Measurements from ENCODE around the gene C3orf18.
A peak's percentile ranks its signal among the peaks of the same experiment; 100 is the strongest.

Gene C3orf18

DNA sequence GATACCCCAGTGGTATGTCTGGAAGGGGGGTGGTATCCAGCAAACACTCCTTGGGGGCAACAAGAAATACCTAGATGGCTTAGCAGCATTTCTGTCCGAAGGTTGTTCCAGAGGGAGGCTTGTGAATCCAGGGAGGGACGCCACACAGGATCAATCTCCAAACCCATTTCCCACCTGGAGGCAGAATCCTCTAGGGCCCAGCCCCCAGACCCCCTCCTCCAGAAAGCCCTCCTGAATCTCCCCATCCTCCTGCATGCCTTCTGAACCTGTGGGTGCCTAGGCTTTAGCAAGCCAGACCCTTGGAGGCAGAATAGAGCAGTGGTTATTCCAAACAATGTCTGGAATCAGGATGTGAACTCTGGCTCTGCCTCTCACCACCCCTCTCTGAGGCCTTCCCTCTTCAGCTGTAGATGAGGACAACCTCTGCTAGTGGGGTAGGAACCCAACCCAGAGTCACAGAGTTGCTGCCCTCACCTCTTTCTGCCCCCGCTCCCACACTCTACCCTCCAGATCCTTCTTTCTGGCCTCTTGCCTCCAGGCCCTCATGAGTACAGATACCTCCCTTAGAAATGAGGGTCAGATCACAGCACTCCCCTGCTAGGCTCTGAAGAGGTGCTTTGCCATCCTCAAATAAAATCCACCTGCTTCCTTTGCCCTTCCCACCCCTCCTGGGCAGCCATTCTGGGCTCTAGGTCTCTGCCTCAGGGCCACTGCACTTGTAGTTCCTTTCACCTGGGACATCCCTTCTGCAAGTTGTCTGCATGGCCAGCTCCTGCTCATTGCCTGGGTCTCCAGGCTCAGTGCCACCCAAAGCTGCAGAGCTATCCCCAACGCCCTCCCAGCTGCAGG, 35.9 kb upstream of the C3orf18 start:
- no peak for DNase-seq

DNA sequence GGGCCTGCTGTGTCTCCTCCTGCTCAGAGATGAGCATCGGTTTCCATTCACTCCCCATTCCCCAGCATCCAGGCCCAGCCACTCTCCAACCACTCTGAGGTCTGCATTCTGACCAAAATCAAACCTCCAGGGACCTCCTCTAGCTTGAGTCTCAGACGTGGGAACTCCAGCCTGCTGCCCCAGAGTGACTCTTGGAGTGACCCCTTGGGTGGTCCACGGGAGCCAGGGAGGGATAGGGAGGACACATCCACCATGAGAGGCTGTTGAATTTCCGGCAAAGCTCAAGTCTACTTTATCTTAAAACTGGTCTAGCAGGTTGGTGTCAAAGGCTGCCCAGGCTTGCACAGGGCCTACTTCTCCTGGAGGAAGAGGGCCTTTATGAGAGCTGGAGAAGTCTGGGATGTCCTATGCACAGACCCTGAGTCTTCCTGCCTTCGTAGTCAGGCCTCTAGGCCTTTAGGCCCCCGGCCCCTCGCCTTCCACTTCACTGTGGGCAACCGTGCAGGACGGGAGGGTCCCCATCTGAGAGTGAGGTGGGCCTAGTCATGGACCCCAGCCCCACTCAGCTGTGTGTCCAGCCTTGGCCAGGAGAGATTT, 35.1 kb upstream of the C3orf18 start:
- no peak for DNase-seq

DNA sequence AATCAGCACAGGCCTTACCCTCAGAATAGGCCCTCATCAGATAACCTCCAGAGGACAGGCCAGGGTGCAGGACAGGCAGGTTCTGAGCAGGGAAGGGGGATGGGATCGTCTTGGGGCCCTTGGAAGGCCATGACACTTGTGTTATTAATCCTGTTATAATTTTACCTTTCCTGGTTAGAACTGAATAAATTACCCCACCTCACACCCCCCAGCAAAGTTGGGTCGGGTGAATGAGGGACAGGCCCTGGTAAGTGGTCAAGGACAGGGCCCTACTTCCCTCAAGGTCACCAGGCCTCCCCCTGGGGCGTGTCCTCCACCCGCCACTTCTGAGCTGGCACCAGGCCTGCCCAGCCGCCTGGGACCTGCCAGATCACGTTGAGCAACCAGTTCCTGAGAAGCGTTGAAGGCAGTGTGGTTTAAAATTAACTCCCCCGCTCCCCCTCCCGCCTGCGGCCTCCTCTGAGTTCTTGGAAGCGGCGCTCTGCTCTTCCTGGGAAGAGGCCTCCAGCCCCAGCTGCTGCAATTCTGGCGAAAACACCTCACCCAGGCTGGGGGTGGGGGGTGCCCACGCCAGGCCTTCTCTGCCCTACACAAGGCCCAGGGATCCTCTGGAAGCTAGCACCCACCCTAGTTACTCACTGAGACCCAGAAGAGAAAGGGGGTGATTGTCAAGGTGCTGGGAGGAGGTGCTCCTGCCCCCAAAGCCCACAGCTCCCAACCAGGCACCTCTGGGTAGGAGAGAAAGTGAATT, 33.5 kb upstream of the C3orf18 start:
- peak; percentile 93 for DNase-seq

DNA sequence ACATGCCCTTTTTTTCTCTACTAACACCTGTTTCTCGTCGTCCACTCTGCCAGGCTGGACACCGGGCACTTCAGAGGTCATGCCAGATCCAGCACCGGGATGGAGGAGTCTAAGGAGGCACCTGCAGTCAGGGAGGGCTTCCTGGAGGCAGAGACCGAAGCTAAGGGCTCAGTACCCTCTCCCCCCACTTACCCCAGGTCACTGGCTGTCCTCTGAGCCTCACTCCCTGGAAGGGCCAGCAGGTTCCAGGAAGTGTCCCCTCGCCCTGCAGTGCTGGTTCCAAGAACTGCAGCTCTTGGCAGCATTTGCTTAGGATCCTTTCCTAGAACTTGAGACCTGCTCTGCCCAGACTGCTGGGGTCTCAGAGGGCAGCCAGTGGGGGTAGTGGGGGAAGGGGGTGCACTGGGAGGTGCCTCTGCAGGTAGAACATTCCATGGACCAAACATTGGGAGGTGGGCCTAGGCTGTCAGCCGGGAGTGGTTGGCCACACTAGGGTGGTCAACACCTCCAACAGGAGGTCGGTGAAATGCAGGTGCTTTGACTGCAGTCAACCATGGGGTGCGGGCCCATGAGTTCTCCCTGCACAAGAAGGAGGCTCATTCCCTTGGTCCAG, 32.7 kb upstream of the C3orf18 start:
- DNase-seq: no peak

DNA sequence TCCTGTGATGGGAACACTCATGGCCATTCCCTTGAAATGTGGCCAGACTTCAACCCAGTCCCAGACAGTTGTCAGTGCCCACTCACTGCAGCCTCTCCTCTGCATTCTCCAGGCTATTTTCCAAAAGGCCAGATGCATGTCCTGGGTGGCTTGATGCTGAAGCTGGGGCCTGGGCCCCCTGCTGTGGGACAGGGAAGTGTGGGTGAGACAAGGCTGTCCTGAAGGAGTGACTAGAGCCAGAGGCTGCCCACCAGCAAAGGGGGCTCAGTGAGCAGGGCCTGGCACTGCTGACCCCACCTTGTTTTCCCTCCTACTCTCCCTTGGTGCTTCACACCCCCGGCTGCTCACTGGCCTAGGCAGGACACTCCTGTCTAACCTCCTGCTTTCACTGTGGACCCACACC, 32.2 kb upstream of the C3orf18 start:
- no peak for DNase-seq

DNA sequence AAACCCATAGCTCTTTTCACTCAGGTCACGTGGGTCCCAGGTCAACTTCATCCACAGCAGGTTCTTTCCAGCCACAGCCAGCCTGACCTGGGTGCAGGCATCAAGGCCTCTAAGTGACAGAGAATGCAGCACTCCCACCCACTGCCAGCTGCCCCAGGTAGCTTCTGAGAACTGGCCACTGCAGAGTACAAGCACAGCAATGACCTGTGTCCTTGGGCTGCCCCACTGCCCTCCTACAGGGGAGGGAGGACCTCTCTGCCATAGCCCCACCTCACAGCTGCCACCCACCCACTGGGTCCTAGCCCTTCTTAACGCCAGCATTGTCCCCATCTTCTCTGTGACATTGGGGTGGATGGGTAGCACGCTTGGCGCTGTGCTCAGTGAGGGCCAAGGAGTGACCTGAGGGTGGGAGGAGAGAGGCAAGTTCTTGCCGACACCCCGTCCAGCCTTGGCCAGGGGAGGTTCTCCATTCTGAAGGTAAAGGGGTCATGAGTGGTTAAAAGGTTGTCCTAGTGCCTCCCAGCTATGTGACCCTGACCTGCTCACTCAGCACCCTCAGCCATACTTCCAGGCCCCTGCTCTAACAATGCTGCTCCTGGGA, 31.7 kb upstream of the C3orf18 start:
- DNase-seq: no peak

DNA sequence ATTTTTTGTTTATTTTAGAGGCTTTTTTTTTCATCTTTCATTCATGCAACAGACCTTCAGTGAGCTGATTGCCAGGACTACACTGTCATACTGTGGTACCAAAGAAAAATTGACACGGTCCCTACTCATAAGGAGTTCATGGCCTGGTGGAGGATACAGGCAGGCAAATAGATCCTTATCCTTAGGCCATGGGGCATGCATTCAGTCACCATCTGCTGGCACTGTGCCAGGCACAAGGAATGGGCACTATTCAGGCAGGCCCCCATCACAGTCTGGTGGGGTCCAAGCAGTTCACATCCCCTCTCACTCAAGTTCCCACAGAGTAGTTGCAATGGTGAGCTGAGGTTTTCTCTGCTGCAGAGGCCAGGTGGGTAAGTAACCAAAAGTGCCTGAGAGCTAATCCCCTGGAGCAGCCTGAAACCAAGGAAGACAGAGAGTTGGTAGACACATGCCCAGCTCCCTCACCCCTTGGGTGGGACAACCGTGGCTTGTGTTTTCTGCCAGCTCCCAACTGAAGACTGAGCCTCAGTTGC, 26.8 kb upstream of the C3orf18 start:
- no peak for DNase-seq

DNA sequence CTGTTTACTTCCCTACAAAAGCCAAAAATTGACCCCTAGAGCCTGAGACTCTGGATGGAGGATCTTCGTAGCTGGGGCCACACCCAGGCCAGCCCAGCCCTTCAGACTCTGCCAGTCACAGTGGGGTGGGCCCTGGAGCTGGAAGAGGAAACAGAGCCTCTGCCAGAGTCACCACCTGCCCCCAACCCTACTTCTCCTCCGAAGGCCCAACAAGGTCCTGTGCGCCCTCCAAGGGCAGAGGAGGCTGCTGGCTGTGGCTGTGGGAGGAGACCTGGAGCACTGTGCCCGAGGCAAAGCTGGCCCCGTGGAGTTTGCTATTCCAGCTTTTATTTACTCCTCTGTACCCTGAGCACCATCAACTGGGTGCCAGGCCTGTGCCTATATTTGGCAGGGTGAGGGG, 25.0 kb upstream of the C3orf18 start:
- DNase-seq: peak; percentile 46

DNA sequence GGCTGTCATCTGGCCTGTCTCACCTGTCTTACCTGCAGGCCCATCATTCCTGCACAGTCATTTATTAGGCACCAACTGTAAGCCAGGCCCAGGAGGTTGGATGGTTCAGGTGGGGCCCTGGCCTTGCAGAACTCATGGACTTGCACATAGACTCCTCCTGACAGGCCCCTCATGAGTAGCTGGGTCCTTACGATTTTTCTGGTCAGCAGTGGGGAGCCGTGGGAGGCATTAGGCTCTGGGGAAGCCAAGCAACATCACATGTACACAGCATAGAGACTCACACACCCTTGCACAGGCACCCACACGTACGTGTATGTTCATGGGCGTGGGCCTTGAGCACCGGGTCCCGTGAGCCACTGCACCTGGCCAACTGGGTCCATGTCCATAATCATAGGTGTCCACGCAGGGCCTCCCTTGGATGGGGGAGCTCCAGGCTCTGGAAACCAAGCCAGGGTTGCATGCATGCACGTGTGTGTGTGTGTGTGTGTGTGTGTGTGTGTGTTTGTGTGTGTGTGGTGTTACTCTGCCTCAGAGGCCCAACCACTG, 23.7 kb upstream of the C3orf18 start:
- DNase-seq: no peak

DNA sequence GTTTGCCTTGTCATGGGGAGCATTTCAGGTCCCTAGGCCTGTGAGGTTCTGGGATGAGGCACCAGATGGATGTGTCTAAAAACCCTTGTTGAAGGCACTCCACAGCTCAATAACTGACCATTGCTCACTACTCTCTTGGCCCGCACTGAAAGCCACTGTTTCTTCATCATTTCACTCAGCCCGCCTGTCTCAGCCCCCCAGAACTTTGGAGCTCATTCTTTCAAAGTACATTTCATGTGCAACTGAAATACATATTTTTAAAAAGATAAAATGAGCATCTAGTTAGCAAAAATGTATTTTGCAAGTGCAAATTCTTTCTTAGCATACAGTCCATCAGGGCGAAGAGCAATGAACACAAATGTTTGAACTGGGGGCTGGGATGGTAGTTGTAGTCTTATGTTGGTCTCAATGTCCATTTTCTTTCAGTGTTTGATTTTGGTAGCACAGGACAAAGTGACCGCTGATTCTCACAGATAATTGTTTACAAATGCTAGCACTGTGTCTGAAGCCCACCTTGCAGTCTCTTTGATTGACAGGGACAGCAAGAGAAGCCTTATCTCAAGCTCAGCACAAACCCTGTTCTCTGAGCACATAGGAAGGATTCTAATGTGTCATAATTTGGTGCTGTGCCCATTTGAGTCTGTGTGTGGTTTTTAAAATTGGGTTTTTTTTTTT, 21.3 kb upstream of the C3orf18 start:
- DNase-seq: no peak

DNA sequence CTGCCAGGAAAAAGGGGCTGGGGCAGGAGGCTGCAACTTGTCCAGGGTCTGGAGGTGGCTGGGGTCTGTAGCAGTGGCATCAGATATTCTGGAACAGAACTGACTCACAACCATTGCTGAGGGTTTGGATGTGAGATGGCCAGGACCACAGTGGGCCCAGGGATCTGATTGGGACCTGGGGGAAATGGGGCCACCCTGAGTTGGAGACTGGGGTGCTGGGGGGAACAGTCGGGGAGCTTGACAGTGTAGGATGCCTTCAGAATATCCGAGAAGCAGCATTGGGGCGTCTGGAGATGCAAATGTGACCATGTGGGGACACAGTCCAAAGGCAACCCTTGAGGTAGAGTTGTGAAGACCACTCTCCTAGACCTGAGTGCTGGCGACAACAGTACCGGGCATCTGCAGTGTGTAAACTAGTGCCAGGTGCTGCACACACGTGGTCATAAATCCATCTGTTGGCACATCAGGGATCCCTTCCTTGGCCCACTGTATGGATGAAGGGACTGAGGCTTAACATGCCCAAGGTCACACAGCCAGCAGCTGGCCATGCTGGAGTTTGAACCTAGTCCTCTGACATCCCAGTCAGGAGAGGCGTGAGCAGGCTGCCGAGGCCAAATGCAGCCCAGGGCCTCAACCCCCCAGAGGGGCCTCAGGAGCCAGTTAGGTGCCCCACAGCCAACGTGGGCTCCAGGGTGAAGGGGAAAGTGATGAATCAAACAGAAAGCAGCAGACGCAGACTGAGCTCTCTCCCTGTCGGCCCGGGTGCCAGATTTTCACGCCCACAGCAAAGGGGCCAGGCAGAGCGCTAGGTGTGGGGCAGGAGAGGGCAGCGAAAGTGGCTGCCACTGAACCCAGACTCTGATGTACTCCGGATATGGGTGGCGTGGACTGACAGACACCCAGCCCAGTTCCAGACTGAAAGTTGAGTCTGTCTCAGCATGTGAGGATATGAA, 20.5 kb upstream of the C3orf18 start:
- DNase-seq: peak; percentile 70

DNA sequence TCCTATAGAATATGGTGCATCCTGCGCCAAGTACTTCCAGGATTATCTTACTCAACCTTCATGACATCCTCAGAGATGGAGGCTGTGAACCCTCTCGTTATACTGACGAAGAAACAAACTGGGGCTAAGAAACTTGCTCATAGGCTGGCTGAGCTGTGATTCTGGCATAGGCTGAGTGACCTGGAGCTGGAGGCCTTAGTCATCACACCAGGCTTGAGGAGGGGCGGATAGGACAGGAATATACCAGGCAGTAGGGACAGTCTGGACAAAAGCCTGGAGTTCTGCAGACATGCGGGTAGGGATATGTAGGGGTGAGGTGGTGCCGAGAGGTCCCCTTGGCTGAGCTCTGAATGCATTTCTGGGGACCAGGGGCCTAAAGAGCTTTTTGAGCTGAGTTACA, 19.8 kb upstream of the C3orf18 start:
- DNase-seq: no peak

DNA sequence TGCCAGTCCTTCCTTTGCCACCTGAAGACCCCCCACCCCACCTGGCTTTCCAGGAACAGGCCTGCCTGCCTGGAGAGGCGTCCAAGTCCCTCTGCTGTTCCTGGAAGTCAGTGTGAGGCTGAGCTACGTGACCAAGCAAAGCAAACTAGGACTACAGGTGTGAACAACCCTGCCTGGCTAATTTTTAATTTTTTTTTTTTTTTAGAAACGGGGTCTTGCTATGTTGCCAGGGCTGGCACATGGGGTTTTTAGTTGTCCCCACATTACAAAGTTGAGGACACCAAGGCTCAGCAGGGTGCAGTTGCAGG, 19.2 kb upstream of the C3orf18 start:
- no peak for DNase-seq

DNA sequence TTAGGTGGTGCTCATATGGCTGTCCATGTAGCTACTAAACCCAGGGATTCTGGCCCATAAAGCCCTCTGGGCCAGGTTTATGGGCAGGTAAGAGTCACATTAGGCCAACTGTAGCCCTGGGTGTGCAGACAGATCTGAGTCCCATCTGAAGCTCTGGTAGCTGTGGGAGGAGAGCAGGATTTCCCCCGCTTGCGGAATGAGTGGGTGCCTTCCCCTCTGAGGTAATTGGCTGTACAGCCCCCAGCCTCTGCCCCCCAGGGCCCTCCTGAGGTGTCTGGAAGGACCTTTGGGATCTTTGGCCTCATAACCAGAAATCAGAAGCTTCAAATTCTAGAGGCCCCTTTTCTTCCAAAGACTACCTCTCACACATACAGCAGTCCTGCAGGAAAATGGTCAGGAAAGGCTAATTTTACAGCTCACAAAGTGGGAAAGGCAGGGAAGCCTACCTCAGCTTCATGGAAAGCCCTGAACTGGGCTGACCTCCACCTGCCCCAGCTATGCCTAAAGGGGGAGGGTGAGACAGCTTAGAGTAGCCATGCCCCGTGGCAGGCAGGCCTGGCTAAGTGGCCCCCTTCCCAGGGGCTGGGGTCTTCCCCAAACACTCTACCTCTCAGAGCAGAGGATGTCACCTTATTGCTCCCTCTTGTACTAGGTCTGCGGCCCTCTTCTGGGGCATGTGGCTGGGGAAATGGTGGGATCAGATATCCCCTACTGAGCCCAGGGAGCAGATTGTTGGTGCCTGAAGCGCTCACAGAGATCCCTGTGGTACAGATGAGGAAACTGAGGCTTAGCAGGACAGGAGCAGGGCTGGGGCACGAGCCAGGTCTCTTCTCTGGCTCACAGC, 18.6 kb upstream of the C3orf18 start:
- DNase-seq: no peak

DNA sequence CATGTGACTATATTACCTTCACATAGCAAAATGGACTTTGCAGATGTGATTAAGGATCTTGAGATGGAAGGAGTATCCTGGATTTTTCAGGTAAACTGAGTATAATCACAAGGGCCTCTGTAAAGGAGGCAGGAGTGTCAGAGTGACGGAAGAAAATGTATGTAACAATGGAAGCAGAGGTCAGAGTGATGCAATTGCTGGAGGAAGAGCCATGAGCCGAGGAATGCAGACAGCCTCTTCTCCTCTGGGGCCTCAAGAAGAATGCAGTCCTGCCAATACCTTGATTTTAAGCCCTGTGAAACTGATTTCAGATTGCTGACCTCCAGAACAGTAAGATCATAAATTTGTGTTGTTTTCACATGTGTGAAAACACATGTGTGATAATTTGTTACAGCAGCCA, 16.8 kb upstream of the C3orf18 start:
- no peak for DNase-seq

DNA sequence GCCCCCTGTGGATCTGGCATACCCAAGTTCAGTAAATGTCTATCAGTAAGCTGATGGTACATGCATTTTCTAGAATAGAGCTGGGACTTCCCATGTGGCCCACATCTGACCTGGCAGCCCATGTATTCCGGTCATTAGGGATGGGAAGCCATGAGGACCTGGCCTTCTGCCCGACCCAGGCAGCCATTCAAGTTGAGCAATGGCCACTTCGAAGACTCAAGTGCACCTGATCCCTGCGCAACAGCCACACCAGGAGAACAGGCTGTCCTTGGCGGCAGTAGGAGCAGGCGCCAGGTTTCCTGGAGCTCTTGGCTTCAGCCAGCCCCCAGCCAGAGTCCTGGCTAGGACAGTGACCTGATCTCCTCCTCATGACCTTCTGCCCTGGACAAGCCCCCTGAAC, 16.4 kb upstream of the C3orf18 start:
- DNase-seq: no peak

DNA sequence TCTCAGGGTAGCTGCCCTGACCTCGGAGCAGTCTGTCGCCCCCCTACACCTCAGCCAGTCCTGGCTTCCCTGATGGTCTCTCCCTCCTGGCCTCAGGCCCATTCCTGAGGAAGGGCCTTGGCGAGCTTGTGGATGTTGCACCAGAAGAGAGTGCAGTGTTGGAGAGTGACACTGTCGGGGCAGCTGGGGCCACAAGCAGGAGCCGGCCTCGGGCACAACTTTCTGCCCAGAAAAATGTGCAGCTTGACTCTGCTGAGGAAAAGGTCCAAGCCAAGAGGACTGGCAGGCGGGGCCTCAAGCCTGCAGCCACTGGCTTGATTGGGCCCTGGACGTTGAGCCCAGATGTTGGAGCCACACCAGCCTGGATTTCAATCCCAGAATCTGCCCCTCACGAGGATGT, 14.5 kb upstream of the C3orf18 start:
- DNase-seq: no peak

DNA sequence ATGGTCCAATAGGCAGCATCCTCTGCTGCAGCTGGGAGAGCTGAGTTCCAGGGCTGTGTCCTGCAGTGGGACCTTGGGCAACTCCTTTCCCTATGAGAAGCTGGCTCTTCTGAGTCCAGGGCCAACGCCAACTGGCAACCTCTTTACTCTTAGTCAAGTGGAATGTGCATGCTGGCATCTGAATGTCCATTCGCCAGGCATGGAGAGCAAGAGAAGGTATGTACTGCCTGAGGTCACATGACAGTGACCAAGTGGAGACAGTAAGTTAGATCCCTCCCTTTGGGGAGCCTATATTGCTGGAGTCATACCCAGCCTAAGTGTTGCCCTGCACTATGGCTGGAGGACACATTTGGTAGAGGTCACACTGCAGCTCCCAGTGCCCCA, 13.9 kb upstream of the C3orf18 start:
- no peak for DNase-seq

DNA sequence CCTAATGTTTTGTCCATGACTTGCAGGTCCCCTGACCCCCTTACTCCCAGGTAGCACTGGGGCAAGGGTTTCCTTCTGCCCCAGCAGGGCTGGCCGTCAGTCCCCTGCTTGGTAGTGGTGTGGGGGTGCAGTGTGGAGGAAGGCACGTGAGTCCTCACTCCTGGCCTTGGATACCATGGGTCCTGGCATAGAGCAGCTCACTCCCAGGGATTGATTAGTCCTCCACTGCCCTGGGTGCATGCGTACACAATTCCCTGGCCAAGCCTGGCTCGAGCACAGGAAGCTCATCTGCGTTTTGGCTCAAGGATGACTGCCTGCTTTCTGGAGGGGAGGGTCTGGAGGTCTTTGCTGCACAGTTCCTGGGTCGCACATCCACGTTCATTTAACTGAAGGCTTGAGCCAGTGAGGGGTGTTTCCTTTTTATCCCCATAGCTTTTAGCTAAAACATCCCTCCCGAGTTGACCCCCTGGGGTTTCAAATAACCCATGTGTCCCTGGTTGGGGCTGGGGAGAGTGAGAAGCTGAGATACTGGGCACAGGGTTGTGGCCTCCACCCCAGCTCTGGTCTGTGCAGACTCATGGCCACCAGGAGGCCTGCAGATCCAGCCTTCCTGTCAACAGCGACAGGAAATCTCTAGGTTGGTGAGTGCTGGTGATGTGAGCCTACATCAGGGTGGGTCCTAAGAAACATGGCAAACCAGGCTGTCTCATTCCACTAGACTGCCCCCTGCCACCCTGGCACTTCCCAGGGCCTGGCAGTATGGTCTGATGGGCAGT, 13.3 kb upstream of the C3orf18 start:
- DNase-seq: no peak

Data from CD4-positive, alpha-beta T cell treated with Interleukin-15 for 1 hour (primary cell).